ENCODE data around the gene IGF1R.

Gene IGF1R

GRCh38 chr15:98620020-98620419 lies 28.3 kb upstream of the IGF1R start:
- Histone ChIP-seq H3K36me3 (no peaks in the 10 kb centered on the region), H3K4me3 (ENCODE audit: low read depth, low read length) (no peak overlapping the region), H3K9me3 (no peaks in the 10 kb centered on the region), H3K4me1 (no peaks in the 10 kb centered on the region), H3K27me3 (peaks cover 95% of the 10 kb centered on the region)
- DNase-seq = no peak
- no peak for TF ChIP-seq CTCF (IDR thresholded peaks at IDR 0.05; ENCODE audit: low read depth, low read length)

- no peak overlapping the region for H3K4me3 ChIP-seq (ENCODE audit: low read depth, low read length)
- no peak for DNase-seq
- TF ChIP-seq CTCF (IDR thresholded peaks at IDR 0.05; ENCODE audit: low read depth, low read length) = no peak
- H3K36me3 ChIP-seq = no peaks in the 10 kb centered on the region
- H3K27me3 ChIP-seq = peaks cover 99% of the 10 kb centered on the region
- no peaks in the 10 kb centered on the region for H3K4me1 ChIP-seq
- no peaks in the 10 kb centered on the region for H3K9me3 ChIP-seq
These were observed 27.3 kb upstream of the IGF1R start for GRCh38 chr15:98621021-98621420.

- H3K4me1 ChIP-seq = no peaks in the 10 kb centered on the region
- peaks cover 100% of the 10 kb centered on the region for H3K27me3 ChIP-seq
- H3K4me3 ChIP-seq (ENCODE audit: low read depth, low read length) = no peak overlapping the region
- no peaks in the 10 kb centered on the region for H3K9me3 ChIP-seq
- TF ChIP-seq CTCF (IDR thresholded peaks at IDR 0.05; ENCODE audit: low read depth, low read length) = no peak
- no peak for DNase-seq
- no peaks in the 10 kb centered on the region for H3K36me3 ChIP-seq
These were observed 22.7 kb upstream of the IGF1R start for GRCh38 chr15:98625614-98626013.

- no peak overlapping the region for H3K4me3 ChIP-seq (ENCODE audit: low read depth, low read length)
- H3K9me3 ChIP-seq = no peaks in the 10 kb centered on the region
- no peak for DNase-seq
- TF ChIP-seq CTCF (IDR thresholded peaks at IDR 0.05; ENCODE audit: low read depth, low read length) = no peak
- H3K36me3 ChIP-seq = no peaks in the 10 kb centered on the region
- H3K4me1 ChIP-seq = no peaks in the 10 kb centered on the region
- peaks cover 100% of the 10 kb centered on the region for H3K27me3 ChIP-seq
These were observed 22.2 kb upstream of the IGF1R start for GRCh38 chr15:98626153-98626552.

- Histone ChIP-seq H3K4me1 (no peaks in the 10 kb centered on the region), H3K4me3 (ENCODE audit: low read depth, low read length) (no peak overlapping the region), H3K36me3 (no peaks in the 10 kb centered on the region), H3K27me3 (peaks cover 100% of the 10 kb centered on the region), H3K9me3 (no peaks in the 10 kb centered on the region)
- DNase-seq = no peak
- TF ChIP-seq CTCF (IDR thresholded peaks at IDR 0.05; ENCODE audit: low read depth, low read length) = no peak
These were observed 20.1 kb upstream of the IGF1R start for GRCh38 chr15:98628216-98628615.

GRCh38 chr15:98635848-98636247 lies 12.5 kb upstream of the IGF1R start:
- peaks cover 95% of the 10 kb centered on the region for H3K27me3 ChIP-seq
- TF ChIP-seq CTCF (IDR thresholded peaks at IDR 0.05; ENCODE audit: low read depth, low read length) = no peak

More at GRCh38 chr15:98635848-98636247, 12.5 kb upstream of the IGF1R start:
- Histone ChIP-seq H3K4me3 (ENCODE audit: low read depth, low read length) (no peak overlapping the region), H3K36me3 (no peaks in the 10 kb centered on the region), H3K4me1 (no peaks in the 10 kb centered on the region), H3K9me3 (no peaks in the 10 kb centered on the region)
- no peak for DNase-seq

All from BE2C (cell line).